ENCODE results near the gene FKBP3. TPM values are rescaled to one million over a fixed set of nuclear protein-coding genes. Genes with fewer than 3 reads are reported as not detected.

The FKBP3 gene
- total RNA-seq, 1 experiment from 2014 or later, result 53.5 TPM

DNA sequence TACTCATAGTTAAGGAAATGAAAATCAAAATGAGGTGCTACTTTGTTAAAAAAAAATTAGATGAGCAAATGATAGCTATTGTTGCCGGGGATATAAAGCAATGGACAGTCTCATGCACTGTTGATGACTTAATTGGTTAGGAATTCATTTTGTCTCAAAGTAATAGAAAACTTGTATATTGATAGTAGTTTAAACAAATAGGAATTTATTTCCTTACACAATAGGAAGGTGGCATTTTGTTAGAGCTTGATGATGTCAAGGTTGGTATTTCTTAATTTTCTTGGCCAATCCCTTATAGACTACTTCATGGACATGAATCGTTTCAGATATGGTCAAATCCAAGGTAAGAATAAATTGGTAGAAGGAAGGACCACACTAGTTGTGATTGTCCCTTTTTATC is 42.6 kb downstream of the FKBP3 start:
- Histone ChIP-seq H3K79me2 (ENCODE audit: low read depth) (peaks cover 82% of the 10 kb centered on the region), H3F3A (ENCODE audit: insufficient read depth, low read depth) (peaks cover 3% of the 10 kb centered on the region; the same call in 1 of the 2 replicates), H3K4me1 (replicated peaks; ENCODE audit: insufficient read depth) (peaks cover 19% of the 10 kb centered on the region), H4K20me1 (ENCODE audit: insufficient read depth) (peaks cover 41% of the 10 kb centered on the region), H3K9me3 (ENCODE audit: insufficient read depth, low read depth) (no peaks in the 10 kb centered on the region; the same call in 1 of the 2 replicates), H3K4me3 (no peak overlapping the region), H3K27ac (no peak overlapping the region), H2AFZ (no peak overlapping the region), H3K9me2 (ENCODE audit: insufficient read depth) (no peaks in the 10 kb centered on the region), H3K4me2 (no peak overlapping the region), H3K27me3 (ENCODE audit: insufficient read depth, low read depth) (no peaks in the 10 kb centered on the region), H3K36me3 (ENCODE audit: low read depth) (peaks cover 26% of the 10 kb centered on the region)
- POLR2A ChIA-PET (ENCODE audit: unreplicated experiment), result no interaction called here
- TF ChIP-seq EZH2 (IDR thresholded peaks at IDR 0.05; ENCODE audit: low read depth) (no peak), CTCF (conservative IDR thresholded peaks at IDR 0.05) (no peak)
- CTCF ChIA-PET, result no interaction called here
- intact Hi-C loops (cut with micrococcal nuclease; ENCODE audit: unreplicated experiment), result no loop called here
- DNase-seq, result no peak
- BruUV-seq (replicated peaks), result no TSS peak

GRCh38 chr14:45089813-45090212 is 44.5 kb downstream of the FKBP3 start:
- H3K27ac ChIP-seq, result peak overlapping the region; percentile 37
- ChIA-PET CTCF (no interaction called here), POLR2A (ENCODE audit: unreplicated experiment) (interaction anchor here (0.6 to 0.9 kb wide), 3 partner anchors 128 to 1600 kb away, joined by 4 to 11 read pairs (median 4); partner anchors contain the start of genes KLHL28 and TOGARAM1)
- intact Hi-C loops (cut with micrococcal nuclease; ENCODE audit: unreplicated experiment), result no loop called here
- no peak overlapping the region for H2AFZ ChIP-seq
- peaks cover 60% of the 10 kb centered on the region for H4K20me1 ChIP-seq (ENCODE audit: insufficient read depth)
- peaks cover 37% of the 10 kb centered on the region for H3K4me1 ChIP-seq (replicated peaks; ENCODE audit: insufficient read depth)
- peaks cover 15% of the 10 kb centered on the region; the same call in 1 of the 2 replicates for H3K36me3 ChIP-seq (ENCODE audit: low read depth)
- H3F3A ChIP-seq (ENCODE audit: insufficient read depth, low read depth), result peaks cover 5% of the 10 kb centered on the region; the same call in 1 of the 2 replicates
- H3K79me2 ChIP-seq (ENCODE audit: low read depth), result peaks cover 93% of the 10 kb centered on the region
- TF ChIP-seq EZH2 (IDR thresholded peaks at IDR 0.05; ENCODE audit: low read depth), result no peak
- no peak for TF ChIP-seq CTCF (conservative IDR thresholded peaks at IDR 0.05)
- H3K9me3 ChIP-seq (ENCODE audit: insufficient read depth, low read depth), result no peaks in the 10 kb centered on the region; the same call in 1 of the 2 replicates
- no peak for DNase-seq
- H3K4me3 ChIP-seq, result no peak overlapping the region
- no peaks in the 10 kb centered on the region for H3K27me3 ChIP-seq (ENCODE audit: insufficient read depth, low read depth)
- no TSS peak for BruUV-seq (replicated peaks)
- H3K9me2 ChIP-seq (ENCODE audit: insufficient read depth), result no peaks in the 10 kb centered on the region
- 0 out of 2 replicates have a peak overlapping the region, but pooled peaks have one; percentile 7 for H3K4me2 ChIP-seq

GRCh38 chr14:45084946-45085346 is 49.3 kb downstream of the FKBP3 start:
- no peaks in the 10 kb centered on the region for H3K9me2 ChIP-seq (ENCODE audit: insufficient read depth)
- CTCF ChIA-PET, result interaction anchor here (0.7 kb wide), 1 partner anchor 1895 kb away, joined by 11 read pairs; no protein-coding TSS in a partner anchor
- no TSS peak for BruUV-seq (replicated peaks)
- peaks cover under 1% of the 10 kb centered on the region; the same call in 1 of the 2 replicates for H3K36me3 ChIP-seq (ENCODE audit: low read depth)
- no peaks in the 10 kb centered on the region for H3K27me3 ChIP-seq (ENCODE audit: insufficient read depth, low read depth)
- H2AFZ ChIP-seq, result peak overlapping the region; percentile 82
- peak overlapping the region; percentile 80 for H3K4me3 ChIP-seq
- H3K27ac ChIP-seq, result peak overlapping the region; percentile 60
- intact Hi-C loops (cut with micrococcal nuclease; ENCODE audit: unreplicated experiment), result loop anchor here (1.0 kb wide), 1 partner anchor 124 kb away; the partner anchor contains the start of gene KLHL28
- POLR2A ChIA-PET (ENCODE audit: unreplicated experiment), result interaction anchor here (0.6 kb wide), 1 partner anchor 123 kb away, joined by 3 read pairs; no protein-coding TSS in a partner anchor
- peaks cover 5% of the 10 kb centered on the region; the same call in 1 of the 2 replicates for H3F3A ChIP-seq (ENCODE audit: insufficient read depth, low read depth)
- peaks cover 37% of the 10 kb centered on the region for H3K4me1 ChIP-seq (replicated peaks; ENCODE audit: insufficient read depth)
- TF ChIP-seq EZH2 (IDR thresholded peaks at IDR 0.05; ENCODE audit: low read depth) (no peak), CTCF (conservative IDR thresholded peaks at IDR 0.05) (no peak)
- H3K79me2 ChIP-seq (ENCODE audit: low read depth), result peaks cover 60% of the 10 kb centered on the region
- no peak for DNase-seq
- H3K9me3 ChIP-seq (ENCODE audit: insufficient read depth, low read depth), result no peaks in the 10 kb centered on the region
- H3K4me2 ChIP-seq, result peak overlapping the region; percentile 94
- peaks cover 40% of the 10 kb centered on the region for H4K20me1 ChIP-seq (ENCODE audit: insufficient read depth)
